ENCODE data around the gene DNASE2. TPM values are rescaled to one million over a fixed set of nuclear protein-coding genes. Genes with fewer than 3 reads are reported as not detected.

DNASE2 gene
- total RNA-seq, 4 donors from 2014 or later = 20.6 to 38.3 (median 31.1) TPM

- DNase-seq (ENCODE audit: low spot score in 2 of 2) = no peak
- no peaks in the 10 kb centered on the region for H3K36me3 ChIP-seq
- H3K27ac ChIP-seq = no peak overlapping the region
- WGBS = 14% methylated on average over 4 of the region's 6 CpGs
- H3K4me3 ChIP-seq = no peak overlapping the region
- H3K9me3 ChIP-seq = no peaks in the 10 kb centered on the region
- TF ChIP-seq EP300 (IDR thresholded peaks at IDR 0.05) (no peak), CTCF (IDR thresholded peaks at IDR 0.05) (no peak), POLR2A (IDR thresholded peaks at IDR 0.05) (no peak), POLR2AphosphoS5 (IDR thresholded peaks at IDR 0.05) (no peak)
- H3K27me3 ChIP-seq = peaks cover 99% of the 10 kb centered on the region
- H3K4me1 ChIP-seq = peaks cover 39% of the 10 kb centered on the region
These were observed 44.8 kb downstream of the DNASE2 start for GRCh38 chr19:12836529-12836863.

- H3K4me3 ChIP-seq = no peak overlapping the region
- H3K27ac ChIP-seq = no peak overlapping the region
- H3K9me3 ChIP-seq = no peaks in the 10 kb centered on the region
- 9% methylated on average over 20 of the region's 39 CpGs for WGBS
- no peaks in the 10 kb centered on the region for H3K36me3 ChIP-seq
- TF ChIP-seq POLR2AphosphoS5 (IDR thresholded peaks at IDR 0.05) = no peak
- TF ChIP-seq CTCF (IDR thresholded peaks at IDR 0.05) = no peak
- TF ChIP-seq POLR2A (IDR thresholded peaks at IDR 0.05) = no peak
- TF ChIP-seq EP300 (IDR thresholded peaks at IDR 0.05) = no peak
- DNase-seq (ENCODE audit: low spot score in 2 of 2) = peak in 1 of 2 donors; percentile 70
- peaks cover 32% of the 10 kb centered on the region for H3K4me1 ChIP-seq
- H3K27me3 ChIP-seq = peaks cover 96% of the 10 kb centered on the region
These were observed 46.1 kb downstream of the DNASE2 start for GRCh38 chr19:12834976-12835757.

GRCh38 chr19:12834566-12834943 lies 46.7 kb downstream of the DNASE2 start, which contains the start of gene RTBDN:
Gene RTBDN (minus strand): TSS chr19:12834579. CDS start chr19:12829979, 4,600 bp downstream.
- no peaks in the 10 kb centered on the region for H3K9me3 ChIP-seq
- H3K4me1 ChIP-seq = peaks cover 32% of the 10 kb centered on the region
- WGBS = 8% methylated on average over 9 of the region's 20 CpGs
- peaks cover 96% of the 10 kb centered on the region for H3K27me3 ChIP-seq
- H3K36me3 ChIP-seq = no peaks in the 10 kb centered on the region
- no peak for DNase-seq (ENCODE audit: low spot score in 2 of 2)
- H3K27ac ChIP-seq = no peak within 1 kb of the TSS
- H3K4me3 ChIP-seq = peak within 1 kb of the TSS; percentile 50
- TF ChIP-seq CTCF (IDR thresholded peaks at IDR 0.05) (no peak), EP300 (IDR thresholded peaks at IDR 0.05) (no peak), POLR2A (IDR thresholded peaks at IDR 0.05) (no peak), POLR2AphosphoS5 (IDR thresholded peaks at IDR 0.05) (no peak)

- H3K4me1 ChIP-seq = peaks cover 31% of the 10 kb centered on the region
- WGBS = under 1% methylated on average over 18 of the region's 87 CpGs
- H3K4me3 ChIP-seq = peak overlapping the region; percentile 50
- H3K27ac ChIP-seq = no peak overlapping the region
- DNase-seq (ENCODE audit: low spot score in 2 of 2) = no peak
- H3K9me3 ChIP-seq = no peaks in the 10 kb centered on the region
- H3K36me3 ChIP-seq = no peaks in the 10 kb centered on the region
- TF ChIP-seq CTCF (IDR thresholded peaks at IDR 0.05) = no peak
- TF ChIP-seq POLR2AphosphoS5 (IDR thresholded peaks at IDR 0.05) = no peak
- TF ChIP-seq POLR2A (IDR thresholded peaks at IDR 0.05) = no peak
- peaks cover 96% of the 10 kb centered on the region for H3K27me3 ChIP-seq
These were observed 47.3 kb downstream of the DNASE2 start for GRCh38 chr19:12833738-12834565.

- Histone ChIP-seq H3K4me1 (peaks cover 27% of the 10 kb centered on the region), H3K9me3 (no peaks in the 10 kb centered on the region), H3K36me3 (no peaks in the 10 kb centered on the region), H3K27me3 (peaks cover 93% of the 10 kb centered on the region), H3K27ac (no peak overlapping the region), H3K4me3 (peak overlapping the region; percentile 50)
- 8% methylated on average over 2 of the region's 5 CpGs for WGBS
- no peak for TF ChIP-seq CTCF (IDR thresholded peaks at IDR 0.05)
- TF ChIP-seq POLR2AphosphoS5 (IDR thresholded peaks at IDR 0.05) = no peak
- no peak for TF ChIP-seq POLR2A (IDR thresholded peaks at IDR 0.05)
- TF ChIP-seq EP300 (IDR thresholded peaks at IDR 0.05) = no peak
- DNase-seq (ENCODE audit: low spot score in 2 of 2) = no peak
These were observed 47.9 kb downstream of the DNASE2 start for GRCh38 chr19:12833418-12833737.
